Superior temporal gyrus (tissue), 1 donor: ENCODE results near the gene PATJ.
A peak's percentile ranks its signal among the peaks of the same experiment; 100 is the strongest.
"Not testable (repeated sequence)": the region's sequence is repeated elsewhere in the genome, so short reads cannot be mapped to it uniquely, and the experiment has no call there.

Source experiments
- DNase-seq: peaks from one replicate; pipeline ENCODE4 v3.0.0-alpha.2; 2016; ENCODE audit errors: extremely low spot score

Gene PATJ, protein sequence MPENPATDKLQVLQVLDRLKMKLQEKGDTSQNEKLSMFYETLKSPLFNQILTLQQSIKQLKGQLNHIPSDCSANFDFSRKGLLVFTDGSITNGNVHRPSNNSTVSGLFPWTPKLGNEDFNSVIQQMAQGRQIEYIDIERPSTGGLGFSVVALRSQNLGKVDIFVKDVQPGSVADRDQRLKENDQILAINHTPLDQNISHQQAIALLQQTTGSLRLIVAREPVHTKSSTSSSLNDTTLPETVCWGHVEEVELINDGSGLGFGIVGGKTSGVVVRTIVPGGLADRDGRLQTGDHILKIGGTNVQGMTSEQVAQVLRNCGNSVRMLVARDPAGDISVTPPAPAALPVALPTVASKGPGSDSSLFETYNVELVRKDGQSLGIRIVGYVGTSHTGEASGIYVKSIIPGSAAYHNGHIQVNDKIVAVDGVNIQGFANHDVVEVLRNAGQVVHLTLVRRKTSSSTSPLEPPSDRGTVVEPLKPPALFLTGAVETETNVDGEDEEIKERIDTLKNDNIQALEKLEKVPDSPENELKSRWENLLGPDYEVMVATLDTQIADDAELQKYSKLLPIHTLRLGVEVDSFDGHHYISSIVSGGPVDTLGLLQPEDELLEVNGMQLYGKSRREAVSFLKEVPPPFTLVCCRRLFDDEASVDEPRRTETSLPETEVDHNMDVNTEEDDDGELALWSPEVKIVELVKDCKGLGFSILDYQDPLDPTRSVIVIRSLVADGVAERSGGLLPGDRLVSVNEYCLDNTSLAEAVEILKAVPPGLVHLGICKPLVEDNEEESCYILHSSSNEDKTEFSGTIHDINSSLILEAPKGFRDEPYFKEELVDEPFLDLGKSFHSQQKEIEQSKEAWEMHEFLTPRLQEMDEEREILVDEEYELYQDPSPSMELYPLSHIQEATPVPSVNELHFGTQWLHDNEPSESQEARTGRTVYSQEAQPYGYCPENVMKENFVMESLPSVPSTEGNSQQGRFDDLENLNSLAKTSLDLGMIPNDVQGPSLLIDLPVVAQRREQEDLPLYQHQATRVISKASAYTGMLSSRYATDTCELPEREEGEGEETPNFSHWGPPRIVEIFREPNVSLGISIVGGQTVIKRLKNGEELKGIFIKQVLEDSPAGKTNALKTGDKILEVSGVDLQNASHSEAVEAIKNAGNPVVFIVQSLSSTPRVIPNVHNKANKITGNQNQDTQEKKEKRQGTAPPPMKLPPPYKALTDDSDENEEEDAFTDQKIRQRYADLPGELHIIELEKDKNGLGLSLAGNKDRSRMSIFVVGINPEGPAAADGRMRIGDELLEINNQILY (N-terminal part only)

DNA sequence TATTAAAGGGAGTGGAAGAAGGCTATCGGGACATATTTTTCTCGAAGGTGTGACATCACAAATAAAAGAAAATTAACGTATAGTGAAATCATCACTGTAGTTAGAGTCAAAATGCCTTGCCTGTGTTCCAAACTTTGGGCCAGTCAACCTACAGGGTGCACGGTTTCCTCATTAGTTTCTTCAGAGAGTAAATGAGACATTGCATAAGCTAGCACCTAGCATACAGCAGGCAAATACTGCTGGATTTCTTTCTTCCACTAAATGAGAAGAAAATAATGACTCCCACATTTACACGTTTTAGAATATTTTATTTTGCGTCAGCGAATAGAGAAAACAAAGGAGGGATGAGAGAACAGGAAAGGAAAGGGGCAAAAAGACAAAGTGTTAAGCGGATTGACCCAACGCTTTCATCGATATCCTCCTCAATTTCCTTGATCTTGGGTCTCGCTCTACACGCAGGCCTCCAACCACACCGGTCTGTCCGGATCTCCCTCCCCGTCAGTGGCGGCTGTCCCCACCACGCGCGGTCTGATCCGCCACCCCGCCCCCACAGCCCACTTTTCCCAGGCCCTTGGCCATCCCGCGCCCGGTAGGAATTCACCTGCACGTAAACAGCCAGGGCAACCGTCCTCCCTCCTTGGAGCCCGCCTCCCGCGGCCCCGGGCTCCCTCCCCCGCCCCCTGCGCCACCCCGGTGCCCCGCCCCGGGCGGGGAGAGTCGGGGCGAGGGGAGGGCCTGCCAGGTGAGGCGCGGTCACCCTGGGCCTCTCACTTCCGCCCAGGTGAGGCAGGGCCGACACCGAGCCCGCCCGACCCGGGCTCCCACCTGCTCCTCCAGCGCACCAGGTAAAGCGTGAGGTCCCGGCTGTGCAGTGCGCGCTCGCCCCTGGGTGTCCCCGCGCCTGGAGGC lies at the start of gene PATJ:
Gene PATJ (plus strand): TSS at position 770 of the 909 bp plus-strand sequence. CDS start 20,413 bp downstream, outside the sequence.
- DNase-seq, result peak; percentile 53

DNA sequence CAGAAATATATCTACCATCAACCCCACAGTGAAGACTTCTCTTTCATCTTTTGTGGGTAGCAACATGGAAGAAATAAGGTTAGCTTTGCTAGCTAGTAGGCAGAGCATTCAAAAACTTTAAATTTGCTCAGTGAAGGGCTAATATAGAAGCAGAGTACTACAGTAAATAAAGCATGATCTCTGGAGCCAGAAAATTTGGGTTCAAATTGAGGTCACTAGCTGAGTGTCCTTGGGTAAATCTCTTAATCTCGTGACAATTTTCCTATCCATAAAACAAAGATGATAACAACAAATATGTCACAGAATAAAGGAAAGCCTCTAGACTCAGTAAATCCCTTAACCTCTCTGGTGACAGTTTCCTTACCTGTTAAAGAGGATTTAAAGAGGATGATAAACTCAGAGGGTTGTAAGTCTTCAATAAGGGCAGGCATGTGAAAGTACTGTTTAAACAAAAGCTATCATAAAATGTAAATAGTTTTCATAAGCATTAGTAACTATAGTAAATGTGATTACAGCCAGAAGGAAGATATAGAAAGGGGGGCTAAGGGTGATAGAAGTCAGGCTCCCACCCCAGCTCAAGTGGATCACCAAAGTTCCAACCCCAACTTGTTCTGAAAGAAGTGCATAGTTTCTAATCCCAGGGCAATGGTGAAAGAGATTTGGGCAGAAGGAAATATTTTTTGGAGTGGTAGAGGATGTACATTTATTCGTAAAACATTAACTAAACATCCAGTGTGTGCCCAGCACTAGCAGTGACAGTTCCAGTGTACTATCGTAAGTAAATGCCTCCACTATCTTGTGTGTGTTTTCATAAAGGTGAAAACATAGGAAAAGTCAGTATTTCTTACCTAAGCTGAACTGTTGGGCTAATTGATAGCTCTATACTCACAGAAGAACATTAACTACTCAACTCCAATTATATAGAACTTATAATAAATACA lies 42.1 kb upstream of the PATJ start:
- DNase-seq, result no peak

DNA sequence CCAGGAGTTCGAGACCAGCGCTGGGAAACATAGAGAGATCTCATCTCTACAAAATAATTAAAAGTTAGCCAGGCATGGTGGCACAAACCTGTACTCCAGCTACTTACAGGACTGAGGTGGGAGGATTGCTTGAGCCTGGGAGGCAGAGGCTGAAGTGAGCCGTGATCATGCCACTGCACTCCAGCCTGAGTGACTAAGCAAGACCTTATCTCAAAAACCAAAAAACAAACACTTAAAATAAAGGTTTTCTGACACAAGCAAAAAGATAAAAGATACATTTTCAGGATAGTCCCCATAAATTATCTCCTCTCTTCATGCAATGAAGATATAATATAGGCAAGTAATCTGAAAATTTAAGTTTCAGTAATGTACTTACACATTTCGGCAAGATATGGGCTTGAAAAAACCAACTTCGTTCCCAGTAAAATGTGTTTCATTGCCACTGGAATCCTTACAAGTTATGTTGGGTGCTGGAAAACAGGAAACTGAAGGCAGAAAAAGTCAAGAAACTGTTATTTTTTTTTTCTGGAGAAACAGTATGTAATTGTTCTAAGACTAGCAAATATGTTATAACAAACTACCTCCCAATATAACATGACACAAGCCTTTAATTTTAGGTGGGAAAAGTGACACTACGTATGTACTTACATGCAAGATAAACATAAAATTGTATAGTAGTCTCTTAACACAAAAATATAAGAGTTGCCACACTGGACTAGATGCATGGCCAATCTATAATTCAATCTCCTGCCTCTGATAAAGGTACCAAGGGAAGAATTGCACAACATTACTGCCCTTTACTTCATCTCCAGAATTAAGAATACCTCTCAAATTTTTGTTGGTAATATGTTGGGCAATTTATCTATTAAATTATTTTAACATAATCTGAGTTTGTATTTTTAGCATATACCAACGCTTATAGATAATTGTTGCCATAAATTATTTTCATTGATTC lies 33.0 kb upstream of the PATJ start:
- no peak for DNase-seq

DNA sequence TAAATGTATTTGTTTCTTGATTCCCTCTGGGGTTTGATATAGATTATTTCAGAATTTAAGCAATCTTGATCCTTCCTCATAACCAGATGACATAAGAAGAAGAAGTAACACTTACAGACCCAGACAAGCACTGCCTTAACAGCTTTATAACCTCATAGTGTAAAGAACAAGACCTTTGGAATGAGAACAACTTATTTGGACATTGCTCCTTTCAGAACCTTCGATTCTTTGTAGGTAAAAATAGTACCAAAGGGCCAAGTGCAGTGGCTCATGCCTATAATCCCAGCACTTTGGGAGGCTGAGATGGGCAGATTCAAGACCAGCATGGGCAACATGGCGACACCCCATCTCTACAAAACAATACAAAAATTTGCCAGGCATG lies 32.4 kb upstream of the PATJ start:
- DNase-seq, result no peak

DNA sequence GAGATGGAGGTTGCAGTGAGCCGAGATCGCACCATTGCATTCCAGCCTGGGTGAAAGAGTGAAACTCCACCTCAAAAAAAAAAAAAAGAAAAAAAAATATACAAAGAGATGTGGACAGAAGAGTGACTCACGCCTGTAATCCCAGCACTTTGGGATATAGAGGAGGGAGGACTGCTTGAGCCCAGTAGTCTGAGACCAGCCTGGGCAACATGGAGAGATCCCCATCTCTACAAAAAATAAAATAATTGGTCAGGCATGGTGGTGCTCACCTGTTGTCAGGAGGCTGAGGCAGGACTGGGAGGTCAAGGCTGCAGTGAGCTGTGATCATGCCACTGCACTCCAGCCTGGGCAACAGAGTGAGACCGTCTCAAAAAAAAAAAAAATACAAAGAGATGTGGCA lies 31.0 kb upstream of the PATJ start:
- not testable (repeated sequence) for DNase-seq

DNA sequence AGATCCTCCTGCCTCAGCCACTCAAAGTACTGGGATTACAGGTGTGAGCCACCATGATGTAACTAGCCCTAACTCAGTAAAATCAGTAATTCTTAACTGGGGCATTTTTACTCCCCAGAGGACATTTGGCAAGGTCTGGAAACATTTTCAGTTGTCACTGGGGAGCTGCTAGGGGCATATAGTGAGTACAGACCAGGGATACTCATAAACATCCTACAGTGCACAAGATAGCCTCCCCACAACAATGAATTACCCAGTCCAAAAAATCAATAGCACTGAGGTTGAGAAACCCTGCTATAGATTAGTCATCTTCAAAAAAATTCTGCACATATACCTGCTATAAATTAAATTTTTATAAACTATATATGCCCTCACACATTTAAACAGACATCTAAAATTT lies 30.3 kb upstream of the PATJ start:
- DNase-seq, result no peak

DNA sequence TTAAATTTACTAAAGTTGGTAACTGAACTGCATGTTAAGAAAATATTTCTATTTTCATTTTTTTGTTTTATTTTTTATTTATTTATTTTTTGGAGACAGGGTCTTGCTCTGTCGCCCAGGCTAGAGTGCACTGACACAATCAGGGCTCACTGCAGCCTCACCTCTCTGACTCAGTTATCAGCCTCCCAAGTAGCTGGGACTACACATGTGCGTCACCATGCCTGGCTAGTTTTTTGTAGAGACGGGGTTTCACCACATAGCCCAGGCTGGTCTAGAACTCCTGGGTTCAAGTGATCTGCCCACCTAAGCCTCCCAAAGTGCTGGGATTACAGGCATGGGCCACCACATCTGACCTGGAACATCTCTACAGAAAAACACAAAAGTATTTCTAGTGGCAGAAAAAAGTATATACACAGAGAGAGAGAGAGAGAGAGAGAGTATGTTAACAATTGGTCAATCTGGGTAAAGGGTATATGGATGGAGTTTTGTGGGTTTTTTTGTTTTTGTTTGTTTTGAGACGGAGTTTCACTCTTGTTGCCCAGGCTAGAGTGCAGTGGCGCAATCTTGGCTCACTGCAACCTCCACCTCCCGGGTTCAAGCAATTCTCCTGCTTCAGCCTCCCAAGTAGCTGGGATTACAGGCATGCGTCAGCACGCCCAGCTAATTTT lies 23.1 kb upstream of the PATJ start:
- not testable (repeated sequence) for DNase-seq

DNA sequence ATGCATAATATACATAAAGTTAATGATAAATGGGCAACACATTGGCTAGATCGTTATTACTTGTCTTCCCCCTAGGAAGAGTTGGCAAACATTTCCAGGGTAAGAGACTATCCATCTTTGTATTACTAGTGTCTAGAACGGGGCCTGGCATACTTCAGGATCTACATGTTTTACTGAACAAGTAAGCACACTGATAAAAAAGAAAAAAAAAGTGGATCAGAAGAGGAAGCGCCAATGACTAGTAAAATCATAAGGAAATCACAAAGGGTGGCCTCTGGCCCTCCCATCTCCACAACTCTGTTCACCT lies 17.8 kb upstream of the PATJ start:
- DNase-seq, result no peak

DNA sequence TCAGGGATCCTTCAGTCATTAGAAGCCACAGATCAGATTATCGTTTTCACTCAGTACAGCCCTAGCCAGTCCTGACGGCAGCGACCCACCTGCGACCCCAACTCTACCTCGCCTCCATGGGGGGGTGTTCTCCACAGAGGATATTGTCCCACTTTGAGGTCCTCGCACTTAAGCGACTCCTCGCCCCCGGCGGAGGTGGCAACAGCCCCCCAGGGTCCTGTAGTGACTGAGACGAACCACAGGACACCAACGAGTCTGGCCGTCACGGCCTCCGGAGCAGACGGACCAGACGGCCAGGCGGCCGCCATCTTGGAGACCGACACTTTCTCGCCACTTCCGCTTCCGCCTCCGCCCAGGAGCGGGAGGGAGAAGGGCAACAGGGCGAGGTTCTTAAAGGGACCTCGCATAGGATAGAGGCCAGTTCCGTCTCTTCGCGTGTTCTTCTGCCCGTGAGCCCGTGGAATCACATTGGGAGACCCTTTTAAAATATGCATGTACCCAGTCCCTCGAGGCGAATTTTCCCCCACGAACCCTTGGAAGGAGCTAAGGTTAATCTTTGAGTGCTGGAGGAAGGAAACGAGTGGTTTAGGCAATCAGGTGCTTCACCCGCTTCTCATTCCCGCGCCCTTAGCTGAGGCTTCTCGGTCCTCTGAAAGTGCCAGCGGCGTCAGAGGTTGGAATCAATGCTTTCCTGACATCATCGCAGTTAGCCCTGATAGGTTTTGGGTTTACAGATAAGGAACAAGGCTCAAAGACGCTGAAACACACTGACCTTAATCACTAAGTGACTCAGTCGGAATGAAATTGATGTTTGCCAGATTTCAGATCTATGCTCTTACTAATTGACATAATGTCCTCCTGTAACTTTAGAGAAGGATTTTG lies 17.2 kb upstream of the PATJ start, which contains the start of gene TM2D1:
Gene TM2D1 (minus strand): TSS at position 329 of the 882 bp plus-strand sequence. CDS start 21 bp downstream, at position 308.
- peak; percentile 95 for DNase-seq

DNA sequence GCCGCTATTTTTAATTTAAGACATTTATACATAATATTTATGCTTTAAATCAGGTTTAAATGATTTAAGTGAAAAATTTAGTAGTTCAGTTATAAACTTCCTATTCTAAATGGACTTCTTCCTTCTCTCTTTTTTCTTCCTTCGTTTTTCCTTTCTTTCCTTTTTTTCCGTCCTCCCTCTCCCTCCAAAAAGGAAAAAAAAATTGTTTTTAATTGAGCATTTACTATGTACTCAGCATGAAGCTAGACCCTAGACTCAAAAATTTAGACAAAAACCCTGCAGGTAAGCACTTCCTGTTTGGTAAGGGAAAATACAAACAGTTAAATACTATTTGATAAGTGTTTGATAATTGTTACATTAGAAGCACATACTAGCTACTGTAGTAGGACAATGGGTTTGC lies 14.7 kb upstream of the PATJ start:
- no peak for DNase-seq

DNA sequence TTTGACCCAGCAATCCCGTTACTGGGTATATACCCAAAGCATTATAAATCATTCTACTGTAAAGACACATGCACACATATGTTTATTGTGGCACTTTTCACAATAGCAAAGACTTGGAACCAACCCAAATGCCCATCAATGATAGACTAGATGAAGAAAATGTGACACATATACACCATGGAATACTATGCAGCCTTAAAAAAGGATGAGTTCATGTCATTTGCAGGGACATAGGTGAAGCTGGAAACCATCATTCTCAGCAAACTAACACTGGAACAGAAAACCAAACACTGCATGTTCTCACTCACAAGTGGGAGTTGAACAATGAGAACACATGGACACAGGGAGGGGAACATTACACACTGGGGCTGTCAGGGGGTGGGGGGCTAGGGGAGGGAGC lies 11.6 kb upstream of the PATJ start:
- DNase-seq, result not testable (repeated sequence)

DNA sequence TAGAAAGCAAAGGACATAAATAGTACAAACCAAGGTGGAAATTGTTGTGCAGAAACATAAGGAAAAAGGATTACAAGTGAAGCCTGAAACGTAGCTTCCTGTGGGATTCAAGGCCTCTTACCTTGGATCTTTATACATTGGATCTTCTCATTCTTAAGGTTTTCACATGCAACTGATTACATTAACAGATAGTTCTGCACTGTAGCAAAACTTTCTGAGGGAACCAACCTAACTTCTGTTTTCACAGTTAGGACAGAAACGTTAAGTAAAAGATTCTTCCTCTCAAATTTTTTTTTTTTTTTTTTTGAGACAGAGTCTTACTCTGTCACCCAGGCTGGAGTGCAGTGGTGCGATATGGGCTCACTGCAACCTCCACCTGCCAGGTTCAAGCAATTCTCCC lies 9.6 kb upstream of the PATJ start:
- DNase-seq, result no peak

DNA sequence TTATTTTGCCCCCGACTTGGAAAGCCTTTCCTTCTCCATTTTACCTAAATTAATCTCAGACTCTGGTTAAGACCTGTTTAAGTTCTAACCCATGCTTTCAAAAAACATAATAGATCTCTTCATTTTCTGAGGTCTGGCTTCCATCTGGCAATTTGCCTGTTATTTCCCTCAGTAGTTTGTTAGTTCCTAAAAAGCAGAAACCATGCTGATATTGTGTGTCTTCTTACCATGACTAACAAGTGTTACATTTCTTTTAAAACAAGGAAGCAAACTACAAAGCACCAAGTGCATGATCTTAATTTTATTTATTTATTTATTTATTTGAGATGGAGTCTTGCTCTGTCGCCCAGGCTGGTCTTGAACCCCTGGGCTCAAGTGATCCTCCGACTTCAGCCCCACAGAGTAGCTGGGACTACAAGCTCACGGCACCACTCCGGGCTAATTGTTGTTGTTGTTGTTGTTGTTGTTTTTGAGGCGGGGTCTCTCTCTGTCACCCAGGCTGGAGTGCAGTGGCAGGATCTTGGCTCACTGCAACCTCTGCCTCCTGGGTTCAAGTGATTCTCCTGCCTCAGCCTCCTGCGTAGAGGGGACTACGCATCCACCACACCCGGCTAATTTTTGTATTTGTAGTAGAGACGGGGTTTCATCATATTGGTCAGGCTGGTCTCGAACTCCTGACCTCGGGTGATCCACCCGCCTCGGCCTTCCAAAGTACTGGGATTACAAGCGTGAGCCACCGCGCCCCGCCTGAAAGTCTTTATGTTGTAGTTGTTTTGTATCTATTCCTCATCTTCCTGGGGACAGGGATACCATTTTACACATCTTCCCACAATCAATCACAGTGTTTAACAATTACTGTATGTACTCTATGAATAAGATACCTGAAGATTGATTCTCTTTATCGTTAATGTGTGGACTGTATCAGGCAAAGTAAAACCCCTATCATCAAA lies 1.3 kb upstream of the PATJ start:
- DNase-seq, result no peak

DNA sequence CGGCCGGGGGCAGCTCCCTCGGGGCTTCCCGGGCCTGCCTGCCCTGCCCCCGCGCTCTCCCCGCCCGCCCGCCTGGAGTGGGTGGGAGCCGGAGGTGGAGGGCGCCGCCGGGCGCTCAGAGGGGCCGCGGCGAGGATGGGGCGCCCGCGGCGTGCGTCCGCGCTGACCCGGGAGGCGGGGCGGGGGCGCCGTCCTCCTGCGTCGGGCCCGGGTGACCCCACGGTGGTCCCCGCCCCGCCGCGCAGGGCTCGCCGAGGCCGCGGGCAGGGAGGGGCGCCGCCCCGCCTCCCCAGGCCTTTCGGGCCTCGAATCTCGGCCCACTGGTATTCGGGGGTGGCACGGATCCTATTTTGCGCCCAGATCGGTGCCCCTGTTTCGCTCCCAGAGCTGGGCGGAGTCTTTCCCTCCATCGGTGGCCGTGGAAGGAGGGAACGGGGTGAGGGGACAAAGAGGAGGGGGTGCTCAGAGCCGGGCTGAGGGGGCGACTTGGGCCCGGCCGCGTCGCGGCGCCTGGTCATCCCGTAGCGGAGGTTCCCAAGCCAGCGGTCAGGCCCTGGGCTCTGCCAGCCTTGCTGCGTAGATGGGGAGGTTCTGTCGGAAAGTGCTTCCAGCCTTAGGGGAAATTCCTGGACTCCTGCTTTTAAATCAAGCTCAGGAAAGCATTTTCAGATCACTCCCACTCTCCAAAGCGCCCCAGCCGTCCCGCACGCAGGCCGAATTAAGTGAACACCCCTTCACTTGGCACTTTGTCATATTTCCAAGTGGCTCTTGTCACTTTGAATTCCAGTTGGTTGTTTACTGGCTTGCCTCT lies 545 bp downstream of the PATJ start:
- peak; percentile 70 for DNase-seq

DNA sequence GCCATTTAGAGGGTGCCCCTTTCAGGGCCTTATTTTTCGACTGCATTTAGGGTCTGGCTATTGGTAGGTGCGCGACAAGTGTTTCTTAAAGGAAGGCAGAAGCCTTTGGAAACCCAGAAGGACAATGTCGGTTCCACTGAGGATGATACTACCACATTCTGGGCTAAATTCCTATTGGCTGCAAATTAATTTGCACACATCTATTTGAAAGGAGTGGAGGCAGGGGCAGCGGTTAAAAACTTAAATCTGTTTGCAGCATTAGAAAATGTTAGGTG lies 1.1 kb downstream of the PATJ start:
- no peak for DNase-seq
